WTC11 (cell line): ENCODE measurements around the gene SNX30. TPM values are rescaled to one million over a fixed set of nuclear protein-coding genes. Genes with fewer than 3 reads are reported as not detected.

Experiments used
- ATAC-seq: fragments of 200-7000 bp; cut with Tn5 transposase; 2 replicates; pipeline ENCODE4 v1.10.0; 2021; ENCODE audit warnings: mild to moderate bottlenecking, moderate library complexity
- CTCF ChIA-PET: fragments of 300-600 bp; sonication (Branson Sonifier 250); formaldehyde crosslinking; loops from one replicate; lab custom pipeline; 2021; ENCODE audit warnings: antibody characterized with exemption; lab: Charles Lee
- POLR2A ChIA-PET: fragments of 350-600 bp; sonication (Branson Sonifier 250); formaldehyde crosslinking; loops from one replicate; lab custom pipeline; 2021; ENCODE audit warnings: antibody characterized with exemption; lab: Charles Lee
- DNase-seq: peaks from one replicate; pipeline ENCODE4 v3.0.0; 2021; ENCODE audit warnings: low spot score
- H3K27ac Mint-ChIP-seq: 2 replicates; pipeline ENCODE4 v1.8.0; 2021; ENCODE audit warnings: mixed read lengths
- H3K27me3 Mint-ChIP-seq: 2 replicates; pipeline ENCODE4 v1.8.0; 2021; ENCODE audit warnings: low read depth, mild to moderate bottlenecking, moderate library complexity, mixed read lengths
- H3K36me3 Mint-ChIP-seq: 2 replicates; pipeline ENCODE4 v1.8.0; 2021; ENCODE audit warnings: mixed read lengths
- H3K4me1 Mint-ChIP-seq: 2 replicates; pipeline ENCODE4 v1.8.0; 2022; ENCODE audit warnings: mixed read lengths
- H3K4me3 Mint-ChIP-seq: 2 replicates; pipeline ENCODE4 v1.8.0; 2021; ENCODE audit warnings: mild to moderate bottlenecking, moderate library complexity, mixed read lengths
- H3K9me3 Mint-ChIP-seq: 2 replicates; pipeline ENCODE4 v1.8.0; 2021; ENCODE audit warnings: mixed read lengths
- AR ChIP-seq: fragments of 250-450 bp; sonication (Bioruptor Pico); IDR thresholded peaks from 2 replicates; pipeline ENCODE4 v1.9.0; 2021; ENCODE audit warnings: mild to moderate bottlenecking
- ATF3 ChIP-seq: sonication (generic); formaldehyde crosslinking; conservative IDR thresholded peaks from 2 replicates; pipeline ENCODE4 v1.8.1; 2022; ENCODE audit warnings: mild to moderate bottlenecking, missing genetic modification reagents
- CBFB ChIP-seq: sonication (generic); formaldehyde crosslinking; IDR thresholded peaks from 2 replicates; pipeline ENCODE4 v1.8.1; 2022; ENCODE audit warnings: mild to moderate bottlenecking, low read depth, missing genetic modification reagents
- CREM ChIP-seq: sonication (generic); formaldehyde crosslinking; IDR thresholded peaks from 2 replicates; pipeline ENCODE4 v1.8.1; 2022; ENCODE audit warnings: mild to moderate bottlenecking, missing genetic modification reagents, moderate library complexity
- E2F5 ChIP-seq: sonication (generic); formaldehyde crosslinking; IDR thresholded peaks from 2 replicates; pipeline ENCODE4 v1.8.1; 2022; ENCODE audit warnings: mild to moderate bottlenecking, moderate library complexity, missing genetic modification reagents
- FOXP4 ChIP-seq: sonication (generic); formaldehyde crosslinking; IDR thresholded peaks from 2 replicates; pipeline ENCODE4 v1.8.0; 2022; ENCODE audit warnings: mild to moderate bottlenecking, missing genetic modification reagents
- GRHL2 ChIP-seq: fragments of 250-450 bp; sonication (Bioruptor Pico); IDR thresholded peaks from 2 replicates; pipeline ENCODE4 v1.8.0; 2022; ENCODE audit warnings: mild to moderate bottlenecking, moderate library complexity; ENCODE audit not compliant: insufficient replicate concordance, severe bottlenecking
- NFYB ChIP-seq: sonication (generic); formaldehyde crosslinking; conservative IDR thresholded peaks from 2 replicates; pipeline ENCODE4 v1.8.0; 2022; ENCODE audit warnings: low read depth, missing genetic modification reagents
- SP1 ChIP-seq: sonication (generic); formaldehyde crosslinking; conservative IDR thresholded peaks from 2 replicates; pipeline ENCODE4 v1.8.1; 2022; ENCODE audit warnings: missing genetic modification reagents
- STAT6 ChIP-seq: sonication (generic); formaldehyde crosslinking; conservative IDR thresholded peaks from 2 replicates; pipeline ENCODE4 v1.8.1; 2023; ENCODE audit warnings: mild to moderate bottlenecking, low read depth, missing genetic modification reagents, moderate library complexity
- USF1 ChIP-seq: sonication (generic); formaldehyde crosslinking; IDR thresholded peaks from 2 replicates; pipeline ENCODE4 v1.8.0; 2022; ENCODE audit warnings: mild to moderate bottlenecking, missing genetic modification reagents
- ZNF121 ChIP-seq: sonication (generic); formaldehyde crosslinking; IDR thresholded peaks from 2 replicates; pipeline ENCODE4 v1.8.0; 2023; ENCODE audit warnings: missing genetic modification reagents
- ZNF138 ChIP-seq: sonication (generic); formaldehyde crosslinking; conservative IDR thresholded peaks from 2 replicates; pipeline ENCODE4 v1.8.1; 2022; ENCODE audit warnings: mild to moderate bottlenecking, moderate library complexity, missing genetic modification reagents
- ZNF232 ChIP-seq: sonication (generic); formaldehyde crosslinking; IDR thresholded peaks from 2 replicates; pipeline ENCODE4 v1.8.0; 2022; ENCODE audit warnings: mild to moderate bottlenecking, missing genetic modification reagents
- ZNF512 ChIP-seq: sonication (generic); formaldehyde crosslinking; IDR thresholded peaks from 2 replicates; pipeline ENCODE4 v1.8.1; 2022; ENCODE audit warnings: missing genetic modification reagents, borderline replicate concordance
- ZSCAN18 ChIP-seq: fragments of 250-450 bp; sonication (Bioruptor Pico); IDR thresholded peaks from 2 replicates; pipeline ENCODE4 v2.1.2; 2022; ENCODE audit warnings: mild to moderate bottlenecking, moderate library complexity
- total RNA-seq: library from RNA; stranded (reverse); gene quantifications from 3 replicates; pipeline ENCODE4 v1.2.3, GENCODE V29; 2021

Gene SNX30
- total RNA-seq, 1 experiment from 2014 or later = 13.4 TPM

- Mint-ChIP-seq H3K9me3 (peaks cover 7% of the 10 kb centered on the region; the same call in 1 of the 2 replicates), H3K4me3 (no peak overlapping the region), H3K27me3 (no peaks in the 10 kb centered on the region), H3K27ac (no peak overlapping the region), H3K36me3 (peaks cover 15% of the 10 kb centered on the region; the same call in 1 of the 2 replicates), H3K4me1 (peaks cover 8% of the 10 kb centered on the region)
- DNase-seq (no peak), ATAC-seq (peak; percentile 62)
- TF ChIP-seq GRHL2 (CRISPR knock-in tag) (no peak), E2F5 (CRISPR knock-in tag) (no peak)
- ChIA-PET POLR2A (no interaction called here), CTCF (interaction anchor here (0.7 to 2.6 kb wide), 3 partner anchors 10 to 47 kb away, joined by 3 to 10 read pairs (median 6); no protein-coding TSS in a partner anchor)
These were observed 106.3 kb downstream of the SNX30 start for GRCh38 chr9:112856843-112857242.

GRCh38 chr9:112858005-112858404 lies 107.4 kb downstream of the SNX30 start:
- TF ChIP-seq ATF3 (CRISPR knock-in tag) = no peak
- TF ChIP-seq AR (CRISPR knock-in tag) = no peak
- no peak for TF ChIP-seq ZNF121
- no peak for TF ChIP-seq ZNF232 (CRISPR knock-in tag)
- no peak for TF ChIP-seq FOXP4 (CRISPR knock-in tag)
- TF ChIP-seq USF1 = no peak
- ChIA-PET CTCF (interaction anchor here (2.3 kb wide), 1 partner anchor 45 kb away, joined by 6 read pairs; no protein-coding TSS in a partner anchor), POLR2A (no interaction called here)
- Mint-ChIP-seq H3K9me3 (peaks cover 7% of the 10 kb centered on the region; the same call in 1 of the 2 replicates), H3K27me3 (no peaks in the 10 kb centered on the region), H3K36me3 (peaks cover 13% of the 10 kb centered on the region; the same call in 1 of the 2 replicates), H3K27ac (no peak overlapping the region), H3K4me1 (peaks cover 4% of the 10 kb centered on the region), H3K4me3 (no peak overlapping the region)
- no peak for ATAC-seq
- DNase-seq = no peak

- H3K27me3 Mint-ChIP-seq = no peaks in the 10 kb centered on the region
- ATAC-seq = no peak
- H3K4me1 Mint-ChIP-seq = 0 out of 2 replicates have a peak, but pooled peaks cover 2% of the 10 kb centered on the region
- peak overlapping the region; percentile 31; the same call in 1 of the 2 replicates for H3K27ac Mint-ChIP-seq
- ChIA-PET POLR2A (no interaction called here), CTCF (no interaction called here)
- DNase-seq = no peak
- H3K36me3 Mint-ChIP-seq = peaks cover 11% of the 10 kb centered on the region; the same call in 1 of the 2 replicates
- H3K9me3 Mint-ChIP-seq = peaks cover 7% of the 10 kb centered on the region; the same call in 1 of the 2 replicates
- H3K4me3 Mint-ChIP-seq = no peak overlapping the region
- TF ChIP-seq ZNF138 (CRISPR knock-in tag) (no peak), ZNF512 (no peak), SP1 (CRISPR knock-in tag) (no peak), STAT6 (CRISPR knock-in tag) (no peak), ZSCAN18 (no peak), CBFB (CRISPR knock-in tag) (no peak), CREM (no peak), ZNF232 (CRISPR knock-in tag) (no peak), NFYB (CRISPR knock-in tag) (no peak)
These were observed 108.1 kb downstream of the SNX30 start for GRCh38 chr9:112858625-112859147.
